PC-9 (cell line): ENCODE measurements around the gene TRABD2A. TPM values are rescaled to one million over a fixed set of nuclear protein-coding genes. Genes with fewer than 3 reads are reported as not detected.

Experiments
- BruUV-seq: library from RNA; stranded (reverse); fragments of 400-500 nt; replicated peaks from 2 replicates; lab custom pipeline; 2021; lab: Mats Ljungman, UMichigan
- CTCF ChIA-PET: fragments of 300-600 bp; sonication (Branson Sonifier 250); formaldehyde crosslinking; loops from one replicate; lab custom pipeline; 2022; ENCODE audit warnings: antibody characterized with exemption; lab: Charles Lee
- POLR2A ChIA-PET: fragments of 300-600 bp; sonication (Branson Sonifier 250); formaldehyde crosslinking; loops from one replicate; lab custom pipeline; 2022; ENCODE audit warnings: antibody characterized with exemption; ENCODE audit not compliant: unreplicated experiment; lab: Charles Lee
- DNase-seq, 2 experiments: peaks; one replicate each; pipeline versions ENCODE4 v3.0.0 to v3.0.0-alpha.2; 2015 to 2022; ENCODE audit warnings: mixed read lengths in 1 of 2
- H2AFZ ChIP-seq: fragments of 200-600 bp; sonication (generic); 2 replicates; pipeline ENCODE4 v1.8.1; 2017; ENCODE audit warnings: antibody characterized with exemption
- H3F3A ChIP-seq: fragments of 200-600 bp; sonication (generic); 2 replicates; pipeline ENCODE4 v1.8.1; 2017; ENCODE audit warnings: antibody characterized with exemption, mild to moderate bottlenecking, low read depth; ENCODE audit not compliant: insufficient read depth
- H3K27ac ChIP-seq: fragments of 200-600 bp; sonication (generic); 2 replicates; pipeline ENCODE4 v1.6.1; 2016; ENCODE audit warnings: mixed run types
- H3K27me3 ChIP-seq: fragments of 200-600 bp; sonication (generic); 2 replicates; pipeline ENCODE4 v1.6.1; 2016; ENCODE audit warnings: low read depth, mixed run types; ENCODE audit not compliant: insufficient read depth
- H3K36me3 ChIP-seq: fragments of 200-600 bp; sonication (generic); 2 replicates; pipeline ENCODE4 v1.6.1; 2016; ENCODE audit warnings: low read depth, mixed run types
- H3K4me1 ChIP-seq: fragments of 200-600 bp; sonication (generic); replicated peaks from 2 replicates; pipeline ENCODE4 v1.6.1; 2016; ENCODE audit warnings: mixed run types; ENCODE audit not compliant: insufficient read depth
- H3K4me2 ChIP-seq: fragments of 200-600 bp; sonication (generic); 2 replicates; pipeline ENCODE4 v1.6.1; 2017; ENCODE audit warnings: mixed run types
- H3K4me3 ChIP-seq: fragments of 200-600 bp; sonication (generic); 2 replicates; pipeline ENCODE4 v1.6.1; 2016; ENCODE audit warnings: mixed run types
- H3K79me2 ChIP-seq: fragments of 200-600 bp; sonication (generic); 2 replicates; pipeline ENCODE4 v1.6.1; 2017; ENCODE audit warnings: low read depth, mixed run types
- H3K9me2 ChIP-seq: fragments of 200-600 bp; sonication (generic); 2 replicates; pipeline ENCODE4 v1.8.1; 2017; ENCODE audit warnings: mild to moderate bottlenecking; ENCODE audit not compliant: insufficient read depth
- H3K9me3 ChIP-seq: fragments of 200-600 bp; sonication (generic); 2 replicates; pipeline ENCODE4 v1.8.1; 2016; ENCODE audit warnings: low read depth; ENCODE audit not compliant: insufficient read depth
- H4K20me1 ChIP-seq: fragments of 200-600 bp; sonication (generic); 2 replicates; pipeline ENCODE4 v1.8.1; 2017; ENCODE audit not compliant: insufficient read depth
- EZH2 ChIP-seq: fragments of 200-600 bp; sonication (generic); IDR thresholded peaks from 2 replicates; pipeline ENCODE4 v1.8.0; 2017; ENCODE audit warnings: antibody characterized with exemption, low read depth
- intact Hi-C: fragments of 100-400 bp; cut with micrococcal nuclease; formaldehyde crosslinking; loops from one replicate; pipeline ENCODE4 v1.10.0; 2022; ENCODE audit not compliant: unreplicated experiment
- total RNA-seq: library from RNA; stranded (reverse); gene quantifications from 2 replicates; pipeline ENCODE4 v1.2.3, GENCODE V29; 2021
- TF ChIP-seq, protein P1 (sequence below): fragments of 200-600 bp; sonication (generic); conservative IDR thresholded peaks from 2 replicates; pipeline ENCODE4 v1.6.1; 2017; ENCODE audit warnings: mixed run types, antibody characterized with exemption, mild to moderate bottlenecking, moderate library complexity

TRABD2A gene
- total RNA-seq, 1 experiment from 2014 or later, result 2.2 TPM

DNA sequence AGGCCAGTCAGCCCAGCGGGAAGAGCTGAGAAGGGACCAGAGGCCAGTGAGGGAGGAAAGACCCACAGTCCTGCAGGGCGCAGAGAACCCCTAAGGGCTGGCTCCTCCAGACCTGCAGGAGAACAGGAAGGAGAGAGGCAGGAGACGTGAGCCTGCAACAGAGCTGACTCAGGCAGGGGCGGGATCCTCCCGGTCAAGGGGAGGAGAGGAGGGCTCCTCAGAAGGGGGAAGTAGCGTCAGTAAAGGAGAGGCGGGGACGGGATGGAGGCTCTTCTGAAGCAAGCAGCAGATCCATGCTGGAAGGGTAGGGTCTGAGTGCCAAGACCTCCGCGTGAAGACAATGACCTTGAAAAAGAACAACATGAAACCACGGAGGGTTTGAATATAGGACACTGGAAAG, 50.8 kb downstream of the TRABD2A start:
- H3K9me2 ChIP-seq, result no peaks in the 10 kb centered on the region
- no peak overlapping the region for H3K4me3 ChIP-seq
- peaks cover 31% of the 10 kb centered on the region for H3K27me3 ChIP-seq
- TF ChIP-seq, protein P1, sequence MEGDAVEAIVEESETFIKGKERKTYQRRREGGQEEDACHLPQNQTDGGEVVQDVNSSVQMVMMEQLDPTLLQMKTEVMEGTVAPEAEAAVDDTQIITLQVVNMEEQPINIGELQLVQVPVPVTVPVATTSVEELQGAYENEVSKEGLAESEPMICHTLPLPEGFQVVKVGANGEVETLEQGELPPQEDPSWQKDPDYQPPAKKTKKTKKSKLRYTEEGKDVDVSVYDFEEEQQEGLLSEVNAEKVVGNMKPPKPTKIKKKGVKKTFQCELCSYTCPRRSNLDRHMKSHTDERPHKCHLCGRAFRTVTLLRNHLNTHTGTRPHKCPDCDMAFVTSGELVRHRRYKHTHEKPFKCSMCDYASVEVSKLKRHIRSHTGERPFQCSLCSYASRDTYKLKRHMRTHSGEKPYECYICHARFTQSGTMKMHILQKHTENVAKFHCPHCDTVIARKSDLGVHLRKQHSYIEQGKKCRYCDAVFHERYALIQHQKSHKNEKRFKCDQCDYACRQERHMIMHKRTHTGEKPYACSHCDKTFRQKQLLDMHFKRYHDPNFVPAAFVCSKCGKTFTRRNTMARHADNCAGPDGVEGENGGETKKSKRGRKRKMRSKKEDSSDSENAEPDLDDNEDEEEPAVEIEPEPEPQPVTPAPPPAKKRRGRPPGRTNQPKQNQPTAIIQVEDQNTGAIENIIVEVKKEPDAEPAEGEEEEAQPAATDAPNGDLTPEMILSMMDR, result no peak
- TF ChIP-seq EZH2, result no peak
- no peak for DNase-seq
- H3K79me2 ChIP-seq, result no peaks in the 10 kb centered on the region
- ChIA-PET POLR2A (no interaction called here), CTCF (no interaction called here)
- H3K4me2 ChIP-seq, result no peak overlapping the region
- H3K4me1 ChIP-seq, result no peaks in the 10 kb centered on the region
- H4K20me1 ChIP-seq, result no peaks in the 10 kb centered on the region
- no peak overlapping the region for H2AFZ ChIP-seq
- intact Hi-C loops, result no loop called here
- no peak overlapping the region for H3K27ac ChIP-seq
- H3K9me3 ChIP-seq, result no peaks in the 10 kb centered on the region
- no peaks in the 10 kb centered on the region for H3F3A ChIP-seq
- no TSS peak for BruUV-seq
- no peaks in the 10 kb centered on the region for H3K36me3 ChIP-seq

DNA sequence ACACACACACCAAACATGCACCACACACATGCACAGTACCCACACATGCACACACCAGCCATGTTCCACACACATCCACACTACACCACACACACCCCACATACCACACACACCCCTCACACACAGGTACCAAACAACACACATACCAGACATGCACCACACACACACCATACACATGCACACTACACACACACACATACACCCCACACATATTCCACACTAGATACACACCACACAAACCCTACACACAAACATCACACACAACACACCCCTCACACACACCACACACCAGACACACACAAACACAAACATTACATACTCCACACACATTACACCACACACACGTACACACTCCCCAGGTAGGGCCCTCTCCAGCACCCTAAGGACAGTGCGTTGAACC, 51.2 kb downstream of the TRABD2A start:
- H3K4me1 ChIP-seq, result no peaks in the 10 kb centered on the region
- no TSS peak for BruUV-seq

DNA sequence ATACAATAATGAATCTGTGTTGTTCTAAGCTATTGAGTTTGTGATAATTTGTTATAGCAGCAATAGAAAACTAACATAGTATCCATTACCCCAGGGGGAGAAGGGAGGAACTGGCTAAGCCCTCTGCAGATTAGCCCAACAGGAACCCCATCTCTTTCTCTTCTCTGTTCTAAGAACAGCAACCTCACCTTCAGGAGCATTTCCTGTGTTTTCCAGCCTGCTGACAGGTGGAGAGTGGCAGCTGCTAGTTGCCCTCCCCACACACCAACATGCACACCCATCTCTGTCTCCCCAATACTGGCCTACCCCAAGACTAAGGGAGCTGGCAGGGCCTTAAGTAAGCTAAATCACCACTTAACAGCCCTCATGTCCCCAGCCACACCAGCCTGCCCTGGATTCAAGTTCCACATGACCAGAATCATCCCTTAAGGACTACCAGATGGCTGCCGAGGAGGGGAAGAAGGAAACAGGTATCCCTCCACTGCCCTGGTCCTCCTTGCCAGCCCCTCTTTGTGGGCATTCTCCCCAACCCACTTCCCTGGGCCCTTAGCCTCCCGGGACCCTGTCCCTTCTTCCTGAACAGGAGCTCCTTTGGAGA, 52.8 kb downstream of the TRABD2A start:
- Histone ChIP-seq H3K36me3 (no peaks in the 10 kb centered on the region), H3K27me3 (peaks cover 39% of the 10 kb centered on the region), H3K9me3 (no peaks in the 10 kb centered on the region), H3K27ac (no peak overlapping the region), H3K4me3 (no peak overlapping the region), H2AFZ (no peak overlapping the region), H3K9me2 (no peaks in the 10 kb centered on the region), H3K4me2 (no peak overlapping the region), H3K4me1 (no peaks in the 10 kb centered on the region), H3F3A (no peaks in the 10 kb centered on the region), H4K20me1 (no peaks in the 10 kb centered on the region), H3K79me2 (no peaks in the 10 kb centered on the region)
- intact Hi-C loops, result no loop called here
- TF ChIP-seq, protein P1, result no peak
- no peak for TF ChIP-seq EZH2
- POLR2A ChIA-PET, result interaction anchor here (0.5 kb wide), 1 partner anchor 36 kb away, joined by 5 read pairs; no protein-coding TSS in a partner anchor
- BruUV-seq, result no TSS peak
- DNase-seq, result no peak
- CTCF ChIA-PET, result no interaction called here

More for the DNA sequence above, 51.2 kb downstream of the TRABD2A start:
- no peaks in the 10 kb centered on the region for H4K20me1 ChIP-seq
- ChIA-PET POLR2A (no interaction called here), CTCF (no interaction called here)
- H3F3A ChIP-seq, result no peaks in the 10 kb centered on the region
- no peak overlapping the region for H3K4me2 ChIP-seq
- H3K27ac ChIP-seq, result no peak overlapping the region
- H3K36me3 ChIP-seq, result no peaks in the 10 kb centered on the region
- no peaks in the 10 kb centered on the region for H3K79me2 ChIP-seq
- H2AFZ ChIP-seq, result no peak overlapping the region
- H3K9me3 ChIP-seq, result no peaks in the 10 kb centered on the region
- H3K27me3 ChIP-seq, result peaks cover 35% of the 10 kb centered on the region
- no peak for DNase-seq
- no peaks in the 10 kb centered on the region for H3K9me2 ChIP-seq
- H3K4me3 ChIP-seq, result no peak overlapping the region
- no peak for TF ChIP-seq EZH2
- TF ChIP-seq, protein P1, result no peak
- intact Hi-C loops, result no loop called here
